Hepatocyte (in vitro differentiated cells): Measurements from ENCODE around the gene PTPN20.

Experiments used
- EZH2 ChIP-seq: fragments of 200-600 bp; sonication (generic); IDR thresholded peaks from 2 replicates; pipeline ENCODE4 v1.6.1; 2016; ENCODE audit warnings: antibody characterized with exemption, mild to moderate bottlenecking, borderline replicate concordance
- TF ChIP-seq, protein P1 (sequence below): fragments of 200-600 bp; sonication (generic); IDR thresholded peaks from 2 replicates; pipeline ENCODE4 v1.5.1; 2016; ENCODE audit warnings: antibody characterized with exemption, mild to moderate bottlenecking; ENCODE audit not compliant: poor library complexity

DNA sequence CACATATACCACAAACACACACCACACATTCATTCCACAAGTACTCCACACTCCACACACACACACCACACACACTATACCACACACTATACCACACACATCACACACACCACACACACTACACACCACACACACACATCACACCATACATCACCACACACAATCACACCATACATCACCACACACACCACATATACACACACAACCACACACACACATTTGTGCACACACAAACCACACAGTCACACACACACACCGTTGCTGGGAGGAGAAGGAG, 112.8 kb downstream of the PTPN20 start:
- TF ChIP-seq, protein P1, sequence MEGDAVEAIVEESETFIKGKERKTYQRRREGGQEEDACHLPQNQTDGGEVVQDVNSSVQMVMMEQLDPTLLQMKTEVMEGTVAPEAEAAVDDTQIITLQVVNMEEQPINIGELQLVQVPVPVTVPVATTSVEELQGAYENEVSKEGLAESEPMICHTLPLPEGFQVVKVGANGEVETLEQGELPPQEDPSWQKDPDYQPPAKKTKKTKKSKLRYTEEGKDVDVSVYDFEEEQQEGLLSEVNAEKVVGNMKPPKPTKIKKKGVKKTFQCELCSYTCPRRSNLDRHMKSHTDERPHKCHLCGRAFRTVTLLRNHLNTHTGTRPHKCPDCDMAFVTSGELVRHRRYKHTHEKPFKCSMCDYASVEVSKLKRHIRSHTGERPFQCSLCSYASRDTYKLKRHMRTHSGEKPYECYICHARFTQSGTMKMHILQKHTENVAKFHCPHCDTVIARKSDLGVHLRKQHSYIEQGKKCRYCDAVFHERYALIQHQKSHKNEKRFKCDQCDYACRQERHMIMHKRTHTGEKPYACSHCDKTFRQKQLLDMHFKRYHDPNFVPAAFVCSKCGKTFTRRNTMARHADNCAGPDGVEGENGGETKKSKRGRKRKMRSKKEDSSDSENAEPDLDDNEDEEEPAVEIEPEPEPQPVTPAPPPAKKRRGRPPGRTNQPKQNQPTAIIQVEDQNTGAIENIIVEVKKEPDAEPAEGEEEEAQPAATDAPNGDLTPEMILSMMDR: no peak
- TF ChIP-seq EZH2: no peak
